Uterus (tissue), 4 donors: Measurements from ENCODE around the gene PLA2G15. TPM values are rescaled to one million over a fixed set of nuclear protein-coding genes. Genes with fewer than 3 reads are reported as not detected.

Experiments used
- DNase-seq, 2 donors: peaks; one replicate each; pipeline ENCODE4 v3.0.0-alpha.2; 2019 to 2020
- H3K27ac ChIP-seq, 2 donors: fragments of 200-600 bp; sonication (generic); 1 replicate in 1 of 2; 2 replicates in 1 of 2; pipeline ENCODE4 v1.5.1; 2016 to 2018
- H3K27me3 ChIP-seq, 2 donors: fragments of 200-600 bp; sonication (generic); one replicate each; pipeline ENCODE4 v1.5.1; 2018 to 2019; ENCODE audit warnings: control low read depth in 1 of 2
- H3K36me3 ChIP-seq, 2 donors: fragments of 200-600 bp; sonication (generic); one replicate each; pipeline ENCODE4 v1.5.1; 2019; ENCODE audit warnings: control low read depth in 1 of 2
- H3K4me1 ChIP-seq, 2 donors: fragments of 200-600 bp; sonication (generic); one replicate each; pipeline ENCODE4 v1.5.1; 2018 to 2019; ENCODE audit warnings: control low read depth in 1 of 2
- H3K4me3 ChIP-seq, 2 donors: fragments of 200-600 bp; sonication (generic); 1 replicate in 1 of 2; 2 replicates in 1 of 2; pipeline ENCODE4 v1.5.1; 2018 to 2019; ENCODE audit warnings: mild to moderate bottlenecking in 1 of 2
- H3K9me3 ChIP-seq, 2 donors: fragments of 200-600 bp; sonication (generic); one replicate each; pipeline ENCODE4 v1.5.1; 2019; ENCODE audit warnings: control low read depth in 1 of 2
- CTCF ChIP-seq, 4 experiments: fragments of 200-600 bp in 2 of 4; fragments of 450-650 bp in 2 of 4; sonication (generic) in 2 of 4; IDR thresholded peaks; one replicate each; pipeline ENCODE4 v1.5.1; 2016 to 2019; ENCODE audit warnings: antibody characterized with exemption in 4 of 4, mild to moderate bottlenecking in 2 of 4, moderate library complexity in 1 of 4
- POLR2A ChIP-seq, 2 donors: fragments of 450-650 bp; IDR thresholded peaks; one replicate each; pipeline ENCODE4 v1.6.1; 2016; ENCODE audit warnings: antibody characterized with exemption in 2 of 2, mild to moderate bottlenecking in 1 of 2, moderate library complexity in 1 of 2
- intact Hi-C: fragments of 100-400 bp; cut with DNase I; formaldehyde crosslinking; loops from one replicate; pipeline ENCODE4 v1.15.1; 2023; ENCODE audit warnings: low total_unique reads
- total RNA-seq, 4 donors: library from RNA; depleted of rRNA in 3 of 4; stranded (reverse); fragments of >200 nt in 3 of 4; gene quantifications; one replicate each; pipeline versions ENCODE4 v1.1.0 to v1.2.4, GENCODE V29; 2014 to 2023
- donor health status: DM: yes; HTN: yes; CAD: no.

PLA2G15 gene
- total RNA-seq, 4 donors from 2014 or later = 0.51 to 22.3 (median 7.9) TPM

- H3K4me1 ChIP-seq = no peaks in the 10 kb centered on the region
- TF ChIP-seq CTCF (IDR thresholded peaks at IDR 0.05) (no peak), POLR2A (IDR thresholded peaks at IDR 0.05) (no peak)
- DNase-seq = no peak
Observed at GRCh38 chr16:68267612-68268405, 22.6 kb downstream of the PLA2G15 start.

GRCh38 chr16:68269793-68270192 is 24.6 kb downstream of the PLA2G15 start:
- Histone ChIP-seq H3K9me3 (no peaks in the 10 kb centered on the region), H3K27me3 (no peaks in the 10 kb centered on the region), H3K27ac (no peak overlapping the region), H3K36me3 (no peaks in the 10 kb centered on the region), H3K4me3 (no peak overlapping the region), H3K4me1 (no peaks in the 10 kb centered on the region)
- DNase-seq = no peak
- intact Hi-C loops = no loop called here
- no peak for TF ChIP-seq CTCF (IDR thresholded peaks at IDR 0.05)
- TF ChIP-seq POLR2A (IDR thresholded peaks at IDR 0.05) = no peak

More at GRCh38 chr16:68267612-68268405, 22.6 kb downstream of the PLA2G15 start:
- intact Hi-C loops = no loop called here
- H3K4me3 ChIP-seq = no peak overlapping the region
- no peaks in the 10 kb centered on the region for H3K27me3 ChIP-seq
- H3K9me3 ChIP-seq = no peaks in the 10 kb centered on the region
- no peaks in the 10 kb centered on the region for H3K36me3 ChIP-seq
- H3K27ac ChIP-seq = no peak overlapping the region

GRCh38 chr16:68270353-68270752 is 25.2 kb downstream of the PLA2G15 start:
- Histone ChIP-seq H3K36me3 (no peaks in the 10 kb centered on the region), H3K4me3 (no peak overlapping the region), H3K27me3 (no peaks in the 10 kb centered on the region), H3K4me1 (no peaks in the 10 kb centered on the region), H3K9me3 (no peaks in the 10 kb centered on the region), H3K27ac (no peak overlapping the region)
- TF ChIP-seq CTCF (IDR thresholded peaks at IDR 0.05) (no peak), POLR2A (IDR thresholded peaks at IDR 0.05) (no peak)
- intact Hi-C loops = no loop called here
- DNase-seq = no peak

- intact Hi-C loops = no loop called here
- DNase-seq = no peak
- H3K9me3 ChIP-seq = no peaks in the 10 kb centered on the region
- no peaks in the 10 kb centered on the region for H3K36me3 ChIP-seq
- no peak overlapping the region for H3K27ac ChIP-seq
- TF ChIP-seq CTCF (IDR thresholded peaks at IDR 0.05) (no peak), POLR2A (IDR thresholded peaks at IDR 0.05) (no peak)
- H3K4me3 ChIP-seq = no peak overlapping the region
- no peaks in the 10 kb centered on the region for H3K4me1 ChIP-seq
- no peaks in the 10 kb centered on the region for H3K27me3 ChIP-seq
Observed at GRCh38 chr16:68272507-68273209, 27.5 kb downstream of the PLA2G15 start.

GRCh38 chr16:68273459-68273858 is 28.3 kb downstream of the PLA2G15 start:
- no peak overlapping the region for H3K4me3 ChIP-seq
- no peaks in the 10 kb centered on the region for H3K27me3 ChIP-seq
- H3K9me3 ChIP-seq = no peaks in the 10 kb centered on the region
- TF ChIP-seq CTCF (IDR thresholded peaks at IDR 0.05) (no peak), POLR2A (IDR thresholded peaks at IDR 0.05) (no peak)
- intact Hi-C loops = no loop called here
- H3K4me1 ChIP-seq = no peaks in the 10 kb centered on the region
- H3K27ac ChIP-seq = no peak overlapping the region
- H3K36me3 ChIP-seq = no peaks in the 10 kb centered on the region
- DNase-seq = no peak
